GM21360 (cell line): ENCODE data around the gene IGFBP1.
"Not testable (repeated sequence)": the region's sequence is repeated elsewhere in the genome, so short reads cannot be mapped to it uniquely, and the experiment has no call there.

ENCODE experiments used
- ATAC-seq: cut with Tn5 transposase; IDR thresholded peaks from one replicate; pipeline ENCODE4 v1.9.1; 2021; ENCODE audit warnings: mild to moderate bottlenecking, moderate library complexity; ENCODE audit not compliant: unreplicated experiment

Gene IGFBP1

GRCh38 chr7:45930967-45931366 is 42.7 kb downstream of the IGFBP1 start:
- ATAC-seq = no peak

- ATAC-seq = no peak
Observed at GRCh38 chr7:45937301-45937700, 49.0 kb downstream of the IGFBP1 start.

GRCh38 chr7:45937862-45938261 is 49.6 kb downstream of the IGFBP1 start:
- no peak for ATAC-seq

GRCh38 chr7:45938626-45939302 is 50.5 kb downstream of the IGFBP1 start:
- no peak for ATAC-seq

GRCh38 chr7:45939574-45939973 is 51.3 kb downstream of the IGFBP1 start:
- ATAC-seq = no peak

GRCh38 chr7:45940237-45940781 is 52.0 kb downstream of the IGFBP1 start:
- not testable (repeated sequence) for ATAC-seq

GRCh38 chr7:45940939-45941338 is 52.7 kb downstream of the IGFBP1 start:
- no peak for ATAC-seq
